Measurements from ENCODE around the gene C11orf71.

DNA sequence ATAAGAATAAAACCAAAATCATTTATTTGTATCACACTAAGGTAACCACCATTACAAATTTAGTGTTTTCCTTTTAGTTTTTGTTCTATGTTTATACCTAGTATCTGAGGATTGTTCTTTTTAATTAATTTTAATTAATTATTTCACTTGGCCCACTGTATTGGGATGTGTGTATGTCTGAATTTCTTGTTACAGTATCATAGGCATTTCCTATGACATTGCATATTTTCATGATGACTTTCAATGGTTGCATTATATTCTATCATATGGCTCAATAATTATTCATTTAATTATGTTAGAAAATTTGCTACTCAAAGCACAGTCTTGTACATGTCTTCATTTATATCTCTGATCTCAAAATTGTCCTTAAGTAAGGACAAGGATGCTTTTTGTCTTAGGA lies 41.0 kb downstream of the C11orf71 start:
- TF ChIP-seq, protein P1, sequence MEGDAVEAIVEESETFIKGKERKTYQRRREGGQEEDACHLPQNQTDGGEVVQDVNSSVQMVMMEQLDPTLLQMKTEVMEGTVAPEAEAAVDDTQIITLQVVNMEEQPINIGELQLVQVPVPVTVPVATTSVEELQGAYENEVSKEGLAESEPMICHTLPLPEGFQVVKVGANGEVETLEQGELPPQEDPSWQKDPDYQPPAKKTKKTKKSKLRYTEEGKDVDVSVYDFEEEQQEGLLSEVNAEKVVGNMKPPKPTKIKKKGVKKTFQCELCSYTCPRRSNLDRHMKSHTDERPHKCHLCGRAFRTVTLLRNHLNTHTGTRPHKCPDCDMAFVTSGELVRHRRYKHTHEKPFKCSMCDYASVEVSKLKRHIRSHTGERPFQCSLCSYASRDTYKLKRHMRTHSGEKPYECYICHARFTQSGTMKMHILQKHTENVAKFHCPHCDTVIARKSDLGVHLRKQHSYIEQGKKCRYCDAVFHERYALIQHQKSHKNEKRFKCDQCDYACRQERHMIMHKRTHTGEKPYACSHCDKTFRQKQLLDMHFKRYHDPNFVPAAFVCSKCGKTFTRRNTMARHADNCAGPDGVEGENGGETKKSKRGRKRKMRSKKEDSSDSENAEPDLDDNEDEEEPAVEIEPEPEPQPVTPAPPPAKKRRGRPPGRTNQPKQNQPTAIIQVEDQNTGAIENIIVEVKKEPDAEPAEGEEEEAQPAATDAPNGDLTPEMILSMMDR (IDR thresholded peaks at IDR 0.05), result no peak
- TF ChIP-seq POLR2A (IDR thresholded peaks at IDR 0.05), result no peak

Measured in uterus (tissue), 2 donors.